Fibroblast of mammary gland (primary cell): ENCODE measurements around the gene MFN2.
A peak's percentile ranks its signal among the peaks of the same experiment; 100 is the strongest.

Experiments
- DNase-seq: peaks from one replicate; pipeline ENCODE4 v3.0.0-alpha.2; 2010; ENCODE audit warnings: low read depth
- H3K4me3 ChIP-seq: 2 replicates; pipeline ENCODE4 v1.5.1; 2011; ENCODE audit warnings: low read depth, mild to moderate bottlenecking, low read length, moderate library complexity; ENCODE audit not compliant: control insufficient read depth
- TF ChIP-seq, protein P1 (sequence below): conservative IDR thresholded peaks from 2 replicates; pipeline ENCODE4 v1.5.1; 2011; ENCODE audit warnings: low read depth, low read length, inconsistent platforms; ENCODE audit not compliant: control insufficient read depth, insufficient read depth

Gene MFN2

DNA sequence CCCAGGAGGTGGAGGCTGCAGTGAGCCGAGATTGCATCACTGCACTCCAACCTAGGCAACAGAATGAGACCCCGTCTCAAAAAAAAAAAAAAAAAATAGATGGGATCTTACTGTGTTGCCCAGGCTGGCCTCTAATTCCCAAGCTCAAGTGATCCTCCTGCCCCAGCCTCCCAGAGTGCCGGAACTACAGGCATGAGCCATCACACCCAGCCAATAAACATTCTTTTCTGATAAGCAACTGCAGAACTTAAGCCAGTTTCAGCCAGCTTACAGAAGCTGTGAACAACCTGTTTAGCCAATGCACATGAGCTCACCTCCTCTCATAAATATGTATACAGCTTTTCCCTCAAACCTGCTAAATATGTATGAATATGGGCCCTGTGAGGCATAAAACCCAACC is 35.9 kb downstream of the MFN2 start:
- no peak for DNase-seq
- no peak overlapping the region for H3K4me3 ChIP-seq
- TF ChIP-seq, protein P1, sequence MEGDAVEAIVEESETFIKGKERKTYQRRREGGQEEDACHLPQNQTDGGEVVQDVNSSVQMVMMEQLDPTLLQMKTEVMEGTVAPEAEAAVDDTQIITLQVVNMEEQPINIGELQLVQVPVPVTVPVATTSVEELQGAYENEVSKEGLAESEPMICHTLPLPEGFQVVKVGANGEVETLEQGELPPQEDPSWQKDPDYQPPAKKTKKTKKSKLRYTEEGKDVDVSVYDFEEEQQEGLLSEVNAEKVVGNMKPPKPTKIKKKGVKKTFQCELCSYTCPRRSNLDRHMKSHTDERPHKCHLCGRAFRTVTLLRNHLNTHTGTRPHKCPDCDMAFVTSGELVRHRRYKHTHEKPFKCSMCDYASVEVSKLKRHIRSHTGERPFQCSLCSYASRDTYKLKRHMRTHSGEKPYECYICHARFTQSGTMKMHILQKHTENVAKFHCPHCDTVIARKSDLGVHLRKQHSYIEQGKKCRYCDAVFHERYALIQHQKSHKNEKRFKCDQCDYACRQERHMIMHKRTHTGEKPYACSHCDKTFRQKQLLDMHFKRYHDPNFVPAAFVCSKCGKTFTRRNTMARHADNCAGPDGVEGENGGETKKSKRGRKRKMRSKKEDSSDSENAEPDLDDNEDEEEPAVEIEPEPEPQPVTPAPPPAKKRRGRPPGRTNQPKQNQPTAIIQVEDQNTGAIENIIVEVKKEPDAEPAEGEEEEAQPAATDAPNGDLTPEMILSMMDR = no peak

DNA sequence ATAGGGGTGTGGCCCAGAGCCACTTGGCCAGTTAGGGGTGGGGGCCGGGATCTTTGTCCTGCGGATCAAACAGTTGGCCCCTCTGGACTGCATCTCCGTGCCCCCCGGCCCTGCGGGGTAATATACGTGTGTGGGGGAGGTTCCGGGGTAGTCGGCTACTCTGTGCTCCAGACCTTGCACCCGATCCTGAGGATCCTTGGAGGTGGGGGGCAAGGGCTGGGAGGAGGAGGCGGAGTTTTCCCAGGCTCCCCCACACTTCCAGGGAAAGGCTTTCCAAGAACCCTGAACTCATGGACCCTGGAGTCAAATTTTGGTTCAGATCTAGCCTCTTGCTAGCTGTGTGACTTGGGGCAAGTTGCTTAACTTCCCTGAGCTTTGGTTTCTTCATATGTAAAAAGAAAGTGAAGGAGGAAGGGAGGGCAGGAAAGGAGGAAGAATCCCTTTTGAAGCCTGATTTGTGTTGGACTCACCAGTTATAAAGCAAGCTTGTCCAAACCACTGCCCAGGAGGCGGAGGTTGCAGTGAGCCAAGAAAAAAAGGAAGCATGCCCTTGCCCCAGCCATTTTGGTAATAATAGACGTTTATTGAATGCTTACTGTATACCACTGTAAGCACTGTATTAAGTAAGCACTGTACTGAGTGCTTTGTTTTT is 39.7 kb downstream of the MFN2 start:
- DNase-seq = peak; percentile 33
- TF ChIP-seq, protein P1 = no peak
- H3K4me3 ChIP-seq = peak overlapping the region; percentile 83

DNA sequence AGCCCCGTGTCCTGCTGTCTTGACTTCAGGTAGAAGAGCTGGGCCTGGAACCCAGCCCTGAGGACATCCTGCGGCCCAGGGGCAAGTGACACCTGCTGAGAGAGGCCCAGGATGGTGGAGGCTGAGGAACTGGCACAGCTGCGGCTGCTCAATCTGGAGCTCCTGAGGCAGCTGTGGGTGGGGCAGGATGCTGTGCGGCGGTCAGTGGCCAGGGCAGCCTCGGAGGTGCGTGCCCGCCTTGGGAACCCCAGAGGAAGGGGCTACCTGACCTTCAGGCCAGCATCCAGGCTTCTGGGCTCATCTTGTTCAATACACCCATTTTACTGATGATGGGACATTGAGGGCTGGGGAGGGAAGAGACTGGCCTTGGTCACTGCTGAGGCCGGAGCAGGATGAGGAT is 41.4 kb downstream of the MFN2 start:
- H3K4me3 ChIP-seq = no peak overlapping the region
- no peak for DNase-seq
- TF ChIP-seq, protein P1 = no peak

DNA sequence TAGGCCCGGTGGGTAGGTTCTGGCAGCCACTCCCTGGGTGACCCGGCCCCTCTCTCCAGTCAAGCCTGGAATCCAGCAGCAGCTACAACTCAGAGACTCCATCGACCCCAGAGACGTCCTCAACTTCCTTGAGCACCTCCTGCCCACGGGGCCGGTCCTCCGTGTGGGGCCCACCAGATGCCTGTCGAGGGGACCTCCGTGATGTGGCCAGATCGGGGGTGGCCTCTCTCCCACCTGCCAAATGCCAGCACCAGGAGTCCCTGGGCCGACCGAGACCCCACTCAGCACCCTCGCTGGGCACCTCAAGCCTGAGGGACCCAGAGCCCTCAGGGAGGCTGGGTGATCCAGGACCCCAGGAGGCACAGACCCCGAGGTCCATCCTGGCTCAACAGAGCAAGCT is 41.8 kb downstream of the MFN2 start:
- DNase-seq = no peak
- TF ChIP-seq, protein P1 = no peak
- H3K4me3 ChIP-seq = no peak overlapping the region

DNA sequence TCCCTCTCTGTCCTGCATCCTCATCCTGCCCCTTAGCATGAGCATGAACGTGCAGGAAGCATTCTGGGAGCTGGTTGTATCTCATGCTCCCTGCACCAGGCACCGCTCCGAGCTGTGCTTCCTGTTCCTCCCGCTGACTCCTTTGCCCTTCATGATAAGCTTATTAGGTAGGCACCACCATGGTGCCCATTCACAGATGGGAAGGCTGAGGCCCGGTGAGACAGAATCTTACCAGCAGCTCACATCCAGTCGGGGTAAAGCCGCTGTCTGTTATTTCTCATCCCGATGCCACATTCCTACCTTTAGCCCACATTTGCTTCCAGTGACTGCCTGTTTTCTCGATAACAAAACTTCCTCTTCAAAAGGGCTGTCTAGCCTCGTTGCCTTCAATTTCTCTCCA is 46.3 kb downstream of the MFN2 start:
- no peak for DNase-seq
- H3K4me3 ChIP-seq = no peak overlapping the region
- TF ChIP-seq, protein P1 = no peak

DNA sequence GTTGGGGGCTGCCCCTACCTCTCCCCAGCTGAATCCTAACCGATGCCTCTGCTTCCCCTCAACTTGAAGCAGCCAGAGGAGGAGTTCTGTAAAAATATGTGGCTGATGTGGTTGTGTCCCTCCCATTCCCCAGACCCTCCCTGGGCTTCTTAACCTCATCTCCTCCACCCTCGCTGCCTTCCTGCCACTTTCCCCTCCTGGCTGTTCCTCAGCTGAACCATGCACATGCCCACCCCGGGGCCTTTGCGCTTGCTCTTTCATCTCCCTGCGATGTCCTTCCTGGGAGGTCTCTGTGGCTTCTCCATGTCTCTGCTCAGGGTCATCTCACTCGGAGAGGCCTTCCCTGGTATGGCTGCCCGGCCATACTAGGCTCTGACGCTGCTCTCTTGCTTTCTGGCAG is 48.0 kb downstream of the MFN2 start:
- TF ChIP-seq, protein P1 = no peak
- DNase-seq = no peak
- no peak overlapping the region for H3K4me3 ChIP-seq
